SW 1271 (cell line): ENCODE measurements around the gene PCDHA8.
"Not testable (repeated sequence)": the region's sequence is repeated elsewhere in the genome, so short reads cannot be mapped to it uniquely, and the experiment has no call there.

ENCODE experiments used
- DNase-seq, 2 experiments: peaks; one replicate each; lab custom pipeline; 2025; lab: John Stamatoyannopoulos, UW

Gene PCDHA8

GRCh38 chr5:140827704-140828361, 13.2 kb upstream of the PCDHA8 start, which contains the start of gene PCDHA6:
PCDHA6 (plus strand) TSS chr5:140827960; CDS start chr5:140828092, 132 bp downstream.
- DNase-seq, result no peak

- no peak for DNase-seq
Observed at GRCh38 chr5:140828362-140828737, 12.6 kb upstream of the PCDHA8 start.

- not testable (repeated sequence) for DNase-seq
Observed at GRCh38 chr5:140829511-140830501, 11.2 kb upstream of the PCDHA8 start.

GRCh38 chr5:140833993-140834392, 7.0 kb upstream of the PCDHA8 start, which contains the start of gene PCDHA7:
PCDHA7 (plus strand) TSS chr5:140834269; CDS start chr5:140834384, 115 bp downstream.
- DNase-seq, result no peak

- not testable (repeated sequence) for DNase-seq
Observed at GRCh38 chr5:140834439-140835008, 6.5 kb upstream of the PCDHA8 start.

GRCh38 chr5:140835622-140836510, 5.1 kb upstream of the PCDHA8 start:
- DNase-seq, result no peak

- DNase-seq, result no peak
Observed at GRCh38 chr5:140842798-140843733, 2.1 kb downstream of the PCDHA8 start.

GRCh38 chr5:140848139-140849102, 7.4 kb downstream of the PCDHA8 start, which contains the start of gene PCDHA9:
PCDHA9 (plus strand) TSS chr5:140848382; CDS start chr5:140848496, 114 bp downstream.
- not testable (repeated sequence) for DNase-seq

- not testable (repeated sequence) for DNase-seq
Observed at GRCh38 chr5:140849831-140850634, 9.0 kb downstream of the PCDHA8 start.

GRCh38 chr5:140855772-140856674, 15.0 kb downstream of the PCDHA8 start, which contains the start of gene PCDHA10:
PCDHA10 (plus strand) TSS chr5:140855897; CDS start chr5:140856049, 152 bp downstream.
- DNase-seq, result no peak

- DNase-seq, result no peak
Observed at GRCh38 chr5:140857177-140857986, 16.4 kb downstream of the PCDHA8 start.

- DNase-seq, result no peak
Observed at GRCh38 chr5:140857987-140858240, 16.9 kb downstream of the PCDHA8 start.

GRCh38 chr5:140862441-140863295, 21.7 kb downstream of the PCDHA8 start:
- no peak for DNase-seq

GRCh38 chr5:140868721-140869554, 28.0 kb downstream of the PCDHA8 start, which contains the start of gene PCDHA11:
PCDHA11 (plus strand) TSS chr5:140868957; CDS start chr5:140869104, 147 bp downstream.
- DNase-seq, result no peak
